HCT116 (cell line): ENCODE data around the gene HNF1B.

Source experiments
- CEBPB ChIP-seq: IDR thresholded peaks from 2 replicates; pipeline ENCODE4 v1.6.1; 2012; ENCODE audit warnings: low read depth
- CTCF ChIP-seq, 3 experiments: fragments of 200-600 bp in 1 of 3; sonication (generic) in 1 of 3; IDR thresholded peaks in 2 of 3; conservative IDR thresholded peaks in 1 of 3; 2 replicates each; pipeline ENCODE4 v1.5.1; 2012 to 2017; ENCODE audit warnings: low read depth in 2 of 3, low read length in 2 of 3, antibody characterized with exemption in 1 of 3, borderline replicate concordance in 1 of 3, control low read depth in 1 of 3, mild to moderate bottlenecking in 1 of 3, mixed read lengths in 1 of 3, mixed run types in 1 of 3, moderate library complexity in 1 of 3; ENCODE audit not compliant: insufficient read depth in 1 of 3
- POLR2A ChIP-seq: IDR thresholded peaks from 2 replicates; pipeline ENCODE4 v1.7.0; 2011; ENCODE audit warnings: borderline replicate concordance; ENCODE audit not compliant: insufficient read depth, insufficient read length; ENCODE audit errors: extremely low read depth
- YY1 ChIP-seq: IDR thresholded peaks from 2 replicates; pipeline ENCODE4 v1.6.1; 2011; ENCODE audit warnings: low read length, low read depth, moderate library complexity, mild to moderate bottlenecking; ENCODE audit not compliant: insufficient replicate concordance; ENCODE audit errors: extremely low read depth

GRCh38 chr17:37711113-37711512 is 33.7 kb downstream of the HNF1B start:
- TF ChIP-seq CTCF (IDR thresholded peaks at IDR 0.05 in 2 of 3, conservative IDR thresholded peaks at IDR 0.05 in 1 of 3; ENCODE audit: borderline replicate concordance in 1 of 3, insufficient read depth in 1 of 3, low read depth in 2 of 3, low read length in 2 of 3) = no peak
- TF ChIP-seq POLR2A = no peak
- no peak for TF ChIP-seq YY1
- no peak for TF ChIP-seq CEBPB
